ENCODE results near the gene SLC35A2.

The SLC35A2 gene

GRCh38 chrX:48956728-48957414 is 45.4 kb upstream of the SLC35A2 start:
- DNase-seq (ENCODE audit: extremely low spot score), result no peak
- CTCF ChIA-PET, result interaction anchor here (1.2 to 1.3 kb wide), 3 partner anchors 11 to 18 kb away, joined by 3 to 9 read pairs (median 4); no protein-coding TSS in a partner anchor
- POLR2A ChIA-PET, result interaction anchor here (1.4 kb wide), 1 partner anchor 46 kb away, joined by 3 read pairs; the partner anchor contains the start of gene GRIPAP1
- TF ChIP-seq CTCF (IDR thresholded peaks at IDR 0.05; ENCODE audit: control extremely low read depth, extremely low read depth, low read depth, missing control alignments), result no peak

GRCh38 chrX:48948589-48948988 is 37.1 kb upstream of the SLC35A2 start:
- ChIA-PET POLR2A (no interaction called here), CTCF (interaction anchor here (0.8 to 1.5 kb wide), 5 partner anchors 9 to 57 kb away, joined by 3 to 4 read pairs (median 3); partner anchors contain the start of gene SLC35A2)
- DNase-seq (ENCODE audit: extremely low spot score), result no peak
- TF ChIP-seq CTCF (IDR thresholded peaks at IDR 0.05; ENCODE audit: control extremely low read depth, extremely low read depth, low read depth, missing control alignments), result no peak

- TF ChIP-seq CTCF (IDR thresholded peaks at IDR 0.05; ENCODE audit: control extremely low read depth, extremely low read depth, low read depth, missing control alignments), result peak; percentile 80
- DNase-seq (ENCODE audit: extremely low spot score), result peak; percentile 62
- ChIA-PET POLR2A (interaction anchor here (0.8 kb wide), 1 partner anchor 33 kb away, joined by 3 read pairs; no protein-coding TSS in a partner anchor), CTCF (interaction anchor here (0.7 to 2.2 kb wide), 13 partner anchors 8 to 298 kb away, joined by 3 to 18 read pairs (median 6); partner anchors contain the start of genes PQBP1, SLC35A2 and TIMM17B)
Observed at GRCh38 chrX:48945517-48946348, 34.3 kb upstream of the SLC35A2 start.

- POLR2A ChIA-PET, result interaction anchor here (1.4 kb wide), 1 partner anchor 13 kb away, joined by 3 read pairs; no protein-coding TSS in a partner anchor
- no peak for DNase-seq (ENCODE audit: extremely low spot score)
- CTCF ChIA-PET, result interaction anchor here (1.3 to 4.4 kb wide), 2 partner anchors 9 to 12 kb away, joined by 5 to 19 read pairs; no protein-coding TSS in a partner anchor
- TF ChIP-seq CTCF (IDR thresholded peaks at IDR 0.05; ENCODE audit: control extremely low read depth, extremely low read depth, low read depth, missing control alignments), result no peak
Observed at GRCh38 chrX:48942895-48943294, 31.4 kb upstream of the SLC35A2 start.

GRCh38 chrX:48940404-48940955 is 29.0 kb upstream of the SLC35A2 start:
- POLR2A ChIA-PET, result interaction anchor here (0.9 to 4.0 kb wide), 8 partner anchors 13 to 37 kb away, joined by 3 to 33 read pairs (median 4); partner anchors contain the start of gene SLC35A2
- CTCF ChIA-PET, result interaction anchor here (1.2 to 4.4 kb wide), 4 partner anchors 11 to 49 kb away, joined by 3 to 19 read pairs (median 4); no protein-coding TSS in a partner anchor
- no peak for DNase-seq (ENCODE audit: extremely low spot score)
- TF ChIP-seq CTCF (IDR thresholded peaks at IDR 0.05; ENCODE audit: control extremely low read depth, extremely low read depth, low read depth, missing control alignments), result no peak

All from GM10248 (cell line).